Measurements from ENCODE around the gene CFTR.

DNA sequence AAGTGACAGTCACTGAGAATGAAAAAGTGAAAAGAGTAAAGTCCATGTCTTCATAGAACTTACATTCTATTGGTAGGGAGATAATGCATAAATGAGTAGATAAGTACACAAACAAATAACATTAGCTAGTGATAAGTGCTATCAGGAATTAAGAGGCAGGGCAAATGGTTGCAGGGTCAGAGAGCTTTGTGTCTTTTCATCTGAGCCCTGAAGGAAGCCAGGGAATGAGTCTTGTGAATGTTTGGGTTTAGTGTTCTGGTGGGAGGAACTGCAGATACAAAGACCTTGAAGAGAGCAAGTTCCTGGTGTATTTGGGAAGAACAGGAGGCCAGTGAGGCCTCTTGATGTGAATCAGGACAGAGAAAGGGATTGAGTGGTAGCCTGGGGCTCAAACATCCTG is 209.6 kb downstream of the CFTR start:
- no peak for TF ChIP-seq EZH2phosphoT487 (IDR thresholded peaks at IDR 0.05; ENCODE audit: low read depth)
- TF ChIP-seq, protein P1, sequence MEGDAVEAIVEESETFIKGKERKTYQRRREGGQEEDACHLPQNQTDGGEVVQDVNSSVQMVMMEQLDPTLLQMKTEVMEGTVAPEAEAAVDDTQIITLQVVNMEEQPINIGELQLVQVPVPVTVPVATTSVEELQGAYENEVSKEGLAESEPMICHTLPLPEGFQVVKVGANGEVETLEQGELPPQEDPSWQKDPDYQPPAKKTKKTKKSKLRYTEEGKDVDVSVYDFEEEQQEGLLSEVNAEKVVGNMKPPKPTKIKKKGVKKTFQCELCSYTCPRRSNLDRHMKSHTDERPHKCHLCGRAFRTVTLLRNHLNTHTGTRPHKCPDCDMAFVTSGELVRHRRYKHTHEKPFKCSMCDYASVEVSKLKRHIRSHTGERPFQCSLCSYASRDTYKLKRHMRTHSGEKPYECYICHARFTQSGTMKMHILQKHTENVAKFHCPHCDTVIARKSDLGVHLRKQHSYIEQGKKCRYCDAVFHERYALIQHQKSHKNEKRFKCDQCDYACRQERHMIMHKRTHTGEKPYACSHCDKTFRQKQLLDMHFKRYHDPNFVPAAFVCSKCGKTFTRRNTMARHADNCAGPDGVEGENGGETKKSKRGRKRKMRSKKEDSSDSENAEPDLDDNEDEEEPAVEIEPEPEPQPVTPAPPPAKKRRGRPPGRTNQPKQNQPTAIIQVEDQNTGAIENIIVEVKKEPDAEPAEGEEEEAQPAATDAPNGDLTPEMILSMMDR (IDR thresholded peaks at IDR 0.05; ENCODE audit: low read depth, low read length) = no peak

All from OCI-LY3 (cell line).